B cell (primary cell): ENCODE data around the gene MAZ. TPM values are rescaled to one million over a fixed set of nuclear protein-coding genes. Genes with fewer than 3 reads are reported as not detected.

ENCODE experiments used
- ATAC-seq: fragments of 200-7000 bp; cut with Tn5 transposase; one replicate; pipeline ENCODE4 v1.10.0; 2021; ENCODE audit warnings: low read depth, mild to moderate bottlenecking, moderate number of reproducible peaks, moderate library complexity
- CTCF ChIA-PET: fragments of 350-600 bp; sonication (Branson Sonifier 250); formaldehyde crosslinking; loops from one replicate; lab custom pipeline; 2021; ENCODE audit warnings: antibody characterized with exemption, inconsistent platforms; lab: Charles Lee
- POLR2A ChIA-PET: fragments of 350-600 bp; sonication (Branson Sonifier 250); formaldehyde crosslinking; loops from one replicate; lab custom pipeline; 2021; ENCODE audit warnings: antibody characterized with exemption; lab: Charles Lee
- DNase-seq: peaks from one replicate; pipeline ENCODE4 v3.0.0; 2013
- H2AFZ ChIP-seq: 2 replicates; pipeline ENCODE4 v1.6.1; 2012; ENCODE audit warnings: mild to moderate bottlenecking, low read depth, low read length; ENCODE audit not compliant: insufficient read depth, poor library complexity, severe bottlenecking
- H3K27ac ChIP-seq, 2 donors: 1 replicate in 1 of 2; 2 replicates in 1 of 2; pipeline ENCODE4 v1.5.1; 2012 to 2013; ENCODE audit warnings: low read length in 2 of 2, mild to moderate bottlenecking in 2 of 2, moderate library complexity in 1 of 2
- H3K27me3 ChIP-seq, 4 experiments: fragments of 200-600 bp in 1 of 4; sonication (generic) in 1 of 4; replicated peaks in 1 of 4; 1 replicate in 2 of 4; 2 replicates in 2 of 4; pipeline versions ENCODE4 v1.6.1 to v1.7.0; 2013 to 2016; ENCODE audit warnings: low read length in 3 of 4, mild to moderate bottlenecking in 2 of 4, mixed read lengths in 1 of 4, moderate library complexity in 1 of 4; ENCODE audit not compliant: insufficient read depth in 4 of 4, control insufficient read depth in 3 of 4; ENCODE audit errors: control extremely low read depth in 1 of 4
- H3K36me3 ChIP-seq, 2 experiments: replicated peaks in 1 of 2; 1 replicate in 1 of 2; 2 replicates in 1 of 2; pipeline versions ENCODE4 v1.6.1 to v1.7.1; 2013; ENCODE audit warnings: low read length in 1 of 2; ENCODE audit not compliant: insufficient read depth in 2 of 2, control insufficient read depth in 1 of 2; ENCODE audit errors: control extremely low read depth in 1 of 2, extremely low read depth in 1 of 2
- H3K4me1 ChIP-seq, 2 donors: fragments of 200-600 bp in 1 of 2; sonication (generic) in 1 of 2; 1 replicate in 1 of 2; 2 replicates in 1 of 2; pipeline versions ENCODE4 v1.5.1 to v1.6.1; 2013 to 2017; ENCODE audit warnings: low read length in 2 of 2; ENCODE audit not compliant: control insufficient read depth in 2 of 2, insufficient read depth in 2 of 2
- H3K4me2 ChIP-seq: replicated peaks from 2 replicates; pipeline ENCODE3; 2012; ENCODE audit warnings: mild to moderate bottlenecking, low read depth, low read length; ENCODE audit not compliant: poor library complexity, severe bottlenecking
- H3K4me3 ChIP-seq, 5 experiments: fragments of 200-600 bp in 1 of 5; sonication (generic) in 1 of 5; 1 replicate in 3 of 5; 2 replicates in 2 of 5; pipeline versions ENCODE4 v1.5.1 to v1.7.0; 2011 to 2016; ENCODE audit warnings: low read length in 4 of 5, mild to moderate bottlenecking in 4 of 5, low read depth in 2 of 5, control low read depth in 1 of 5, moderate library complexity in 1 of 5; ENCODE audit not compliant: insufficient read depth in 1 of 5; ENCODE audit errors: control extremely low read depth in 1 of 5, extremely low read depth in 1 of 5
- H3K79me2 ChIP-seq: fragments of 200-600 bp; sonication (generic); one replicate; pipeline ENCODE4 v1.6.0; 2016; ENCODE audit warnings: low read length; ENCODE audit not compliant: control insufficient read depth, insufficient read depth
- H3K9ac ChIP-seq: fragments of 200-600 bp; sonication (generic); 2 replicates; pipeline ENCODE4 v1.6.1; 2017; ENCODE audit warnings: mild to moderate bottlenecking, low read length, moderate library complexity
- H3K9me3 ChIP-seq, 3 donors: one replicate each; pipeline versions ENCODE4 v1.6.1 to v1.7.1; 2013; ENCODE audit warnings: low read length in 2 of 3; ENCODE audit not compliant: control insufficient read depth in 2 of 3, insufficient read depth in 1 of 3; ENCODE audit errors: control extremely low read depth in 1 of 3
- H4K20me1 ChIP-seq: 2 replicates; pipeline ENCODE4 v1.6.0; 2012; ENCODE audit warnings: mild to moderate bottlenecking, low read length; ENCODE audit not compliant: insufficient read depth, control insufficient read depth, poor library complexity, severe bottlenecking
- H3K27ac Mint-ChIP-seq: one replicate; pipeline ENCODE4 v1.8.0; 2021; ENCODE audit warnings: mixed read lengths
- H3K27me3 Mint-ChIP-seq: one replicate; pipeline ENCODE4 v1.8.0; 2021; ENCODE audit warnings: mixed read lengths
- H3K4me1 Mint-ChIP-seq: one replicate; pipeline ENCODE4 v1.8.0; 2021; ENCODE audit warnings: mixed read lengths
- H3K4me3 Mint-ChIP-seq: one replicate; pipeline ENCODE4 v1.8.0; 2021; ENCODE audit warnings: mixed read lengths
- H3K9me3 Mint-ChIP-seq: one replicate; pipeline ENCODE4 v1.8.0; 2022; ENCODE audit warnings: mixed read lengths; ENCODE audit not compliant: insufficient read depth
- CTCF ChIP-seq: fragments of 200-600 bp; IDR thresholded peaks from one replicate; pipeline ENCODE4 v1.8.0; 2022; ENCODE audit warnings: antibody characterized with exemption, mild to moderate bottlenecking
- EZH2 ChIP-seq: IDR thresholded peaks from 2 replicates; pipeline ENCODE4 v1.6.1; 2012; ENCODE audit warnings: borderline replicate concordance, low read depth, mild to moderate bottlenecking, moderate library complexity, low read length; ENCODE audit not compliant: insufficient read depth, poor library complexity, severe bottlenecking
- WGBS: methylation state at CpG from one replicate; pipeline ENCODE4 v1.1.5; 2013; ENCODE audit warnings: missing lambda C conversion rate; ENCODE audit not compliant: insufficient coverage; 5-methylcytosine and 5-hydroxymethylcytosine counted together
- intact Hi-C: fragments of 100-400 bp; cut with micrococcal nuclease; formaldehyde crosslinking; loops from one replicate; pipeline ENCODE4 v1.10.0; 2022
- polyA plus RNA-seq: library from polyadenylated mRNA; depleted of rRNA; stranded (reverse); fragments of >200 nt; gene quantifications from 2 replicates; pipeline ENCODE4 v1.2.3, GENCODE V29; 2012
- total RNA-seq, 2 donors: library from RNA; stranded (reverse); fragments of 120-200 nt in 1 of 2; gene quantifications; 1 replicate in 1 of 2; 2 replicates in 1 of 2; pipeline versions ENCODE4 v1.2.3 to v1.2.4, GENCODE V29; 2013 to 2022

MAZ gene
- total and polyA plus RNA-seq, 2 donors (not counting 1 experiment from before 2014, with no cell fraction given) = 170 to 198 TPM

- WGBS = under 1% methylated on average over 70 of the region's 70 CpGs
Measured at GRCh38 chr16:29815793-29816693, 9.7 kb downstream of the MAZ start, which contains the start of gene PAGR1. PAGR1 (plus strand) TSS chr16:29816152; CDS start chr16:29816526, 374 bp downstream.

More at GRCh38 chr16:29815793-29816693, 9.7 kb downstream of the MAZ start, which contains the start of gene PAGR1:
- peaks cover 36% of the 10 kb centered on the region for H4K20me1 ChIP-seq
- DNase-seq (peak; percentile 100), ATAC-seq (peak; percentile 76)
- H3K79me2 ChIP-seq = peaks cover 45% of the 10 kb centered on the region
- POLR2A ChIA-PET = interaction anchor here (0.6 to 2.8 kb wide), 8 partner anchors 9 to 260 kb away, joined by 3 to 31 read pairs (median 12); partner anchors contain the start of genes KIF22, MAZ and PPP4C
- CTCF ChIA-PET = interaction anchor here (0.5 to 5.7 kb wide), 16 partner anchors 9 to 260 kb away, joined by 3 to 66 read pairs (median 5); partner anchors contain the start of genes KIF22 and MAZ
- peaks cover 40 to 60% of the 10 kb centered on the region in 2 donors for H3K4me1 ChIP-seq
- peak within 1 kb of the TSS; percentile 90 for H2AFZ ChIP-seq
- peak within 1 kb of the TSS; percentile 88 for H3K27ac ChIP-seq
- H3K4me3 ChIP-seq = peak within 1 kb of the TSS; percentile 73 to 93 (median 84)
- intact Hi-C loops = loop anchor here (1.0 to 10.0 kb wide), 9 partner anchors 11 to 221 kb away; partner anchors contain the start of genes CDIPT, INO80E, KIF22 and TAOK2
- peak within 1 kb of the TSS; percentile 87 for H3K4me2 ChIP-seq
- Mint-ChIP-seq H3K9me3 (no peaks in the 10 kb centered on the region), H3K4me1 (peaks cover 65% of the 10 kb centered on the region), H3K4me3 (peak within 1 kb of the TSS; percentile 97), H3K27ac (peak within 1 kb of the TSS; percentile 98), H3K27me3 (no peaks in the 10 kb centered on the region)
- H3K9me3 ChIP-seq = peaks cover 0 to 5% (median 0%) of the 10 kb centered on the region in 3 donors
- H3K9ac ChIP-seq = peak within 1 kb of the TSS; percentile 69
- TF ChIP-seq CTCF (peak; percentile 97), EZH2 (no peak)
- peaks cover 0 to 22% of the 10 kb centered on the region in 2 experiments for H3K36me3 ChIP-seq
- peaks cover 0 to 13% (median 5%) of the 10 kb centered on the region in 4 experiments for H3K27me3 ChIP-seq
